Effector memory CD4-positive, alpha-beta T cell (primary cell): ENCODE data around the gene MBNL1.

ENCODE experiments used
- DNase-seq, 3 donors: peaks; one replicate each; pipeline ENCODE4 v3.0.0-alpha.2; 2020
- H3K27ac ChIP-seq: 2 replicates; pipeline ENCODE4 v1.7.0; 2013; ENCODE audit warnings: mild to moderate bottlenecking, low read length, moderate library complexity; ENCODE audit not compliant: insufficient read depth, poor library complexity, severe bottlenecking
- H3K27me3 ChIP-seq: replicated peaks from 2 replicates; pipeline ENCODE4 v1.7.0; 2013; ENCODE audit warnings: mild to moderate bottlenecking, low read length; ENCODE audit not compliant: insufficient read depth, control insufficient read depth, poor library complexity, severe bottlenecking
- H3K36me3 ChIP-seq: 2 replicates; pipeline ENCODE4 v1.7.0; 2013; ENCODE audit warnings: mild to moderate bottlenecking, low read length, moderate library complexity; ENCODE audit not compliant: control insufficient read depth, insufficient read depth
- H3K4me1 ChIP-seq: 2 replicates; pipeline ENCODE4 v1.7.0; 2013; ENCODE audit warnings: low read length, mild to moderate bottlenecking; ENCODE audit not compliant: control insufficient read depth, insufficient read depth, poor library complexity, severe bottlenecking
- H3K4me3 ChIP-seq: 2 replicates; pipeline ENCODE4 v1.7.0; 2013; ENCODE audit warnings: low read length, low read depth, mild to moderate bottlenecking; ENCODE audit not compliant: insufficient read depth, poor library complexity, severe bottlenecking
- H3K9me3 ChIP-seq: 2 replicates; pipeline ENCODE4 v1.7.0; 2013; ENCODE audit warnings: mild to moderate bottlenecking, low read length, moderate library complexity; ENCODE audit not compliant: control insufficient read depth

MBNL1 gene

GRCh38 chr3:152444029-152444641, 175.4 kb downstream of the MBNL1 start:
- no peak for DNase-seq
- Histone ChIP-seq H3K4me3 (no peak overlapping the region), H3K27ac (peak overlapping the region; percentile 20), H3K27me3 (no peaks in the 10 kb centered on the region), H3K9me3 (no peaks in the 10 kb centered on the region), H3K4me1 (no peaks in the 10 kb centered on the region), H3K36me3 (peaks cover 22% of the 10 kb centered on the region)

DNA sequence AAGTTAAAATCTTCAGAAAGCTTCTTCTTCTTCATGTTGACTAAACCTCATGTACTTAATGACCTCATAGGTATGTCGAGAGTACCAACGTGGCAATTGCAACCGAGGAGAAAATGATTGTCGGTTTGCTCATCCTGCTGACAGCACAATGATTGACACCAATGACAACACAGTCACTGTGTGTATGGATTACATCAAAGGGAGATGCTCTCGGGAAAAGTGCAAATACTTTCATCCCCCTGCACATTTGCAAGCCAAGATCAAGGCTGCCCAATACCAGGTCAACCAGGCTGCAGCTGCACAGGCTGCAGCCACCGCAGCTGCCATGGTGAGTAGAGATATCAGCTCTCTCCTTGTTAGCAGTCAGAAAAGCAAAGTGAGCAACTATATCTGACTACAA, 176.5 kb downstream of the MBNL1 start:
- no peak for DNase-seq
- H3K9me3 ChIP-seq: no peaks in the 10 kb centered on the region
- no peak overlapping the region for H3K27ac ChIP-seq
- H3K4me1 ChIP-seq: no peaks in the 10 kb centered on the region
- H3K4me3 ChIP-seq: no peak overlapping the region
- H3K27me3 ChIP-seq: no peaks in the 10 kb centered on the region
- peaks cover 22% of the 10 kb centered on the region for H3K36me3 ChIP-seq

GRCh38 chr3:152446495-152446894, 177.8 kb downstream of the MBNL1 start:
- H3K36me3 ChIP-seq: peaks cover 34% of the 10 kb centered on the region
- no peaks in the 10 kb centered on the region for H3K27me3 ChIP-seq
- no peak for DNase-seq
- no peak overlapping the region for H3K4me3 ChIP-seq
- H3K9me3 ChIP-seq: no peaks in the 10 kb centered on the region
- no peaks in the 10 kb centered on the region for H3K4me1 ChIP-seq
- peak overlapping the region; percentile 26 for H3K27ac ChIP-seq

DNA sequence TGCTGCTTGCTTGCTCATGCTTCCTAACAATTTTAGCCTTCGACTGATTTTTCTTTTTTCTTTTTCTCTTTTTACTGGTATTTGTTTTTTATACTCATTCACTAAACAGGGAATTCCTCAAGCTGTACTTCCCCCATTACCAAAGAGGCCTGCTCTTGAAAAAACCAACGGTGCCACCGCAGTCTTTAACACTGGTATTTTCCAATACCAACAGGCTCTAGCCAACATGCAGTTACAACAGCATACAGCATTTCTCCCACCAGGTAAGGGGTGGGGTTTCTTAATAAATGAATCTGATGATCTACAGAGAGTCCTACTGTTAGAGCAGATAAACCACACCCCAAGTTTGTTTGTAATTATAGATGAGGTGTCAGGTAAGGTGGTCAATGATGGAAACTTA, 178.8 kb downstream of the MBNL1 start:
- Histone ChIP-seq H3K9me3 (no peaks in the 10 kb centered on the region), H3K27me3 (no peaks in the 10 kb centered on the region), H3K4me3 (no peak overlapping the region), H3K27ac (peak overlapping the region; percentile 26), H3K4me1 (peaks cover 2% of the 10 kb centered on the region), H3K36me3 (peaks cover 43% of the 10 kb centered on the region)
- DNase-seq: peak in 1 of 3 donors; percentile 19

GRCh38 chr3:152448091-152448490, 179.4 kb downstream of the MBNL1 start:
- H3K4me1 ChIP-seq: peaks cover 6% of the 10 kb centered on the region
- H3K36me3 ChIP-seq: peaks cover 45% of the 10 kb centered on the region
- H3K9me3 ChIP-seq: no peaks in the 10 kb centered on the region
- no peak overlapping the region for H3K4me3 ChIP-seq
- H3K27ac ChIP-seq: peak overlapping the region; percentile 26
- DNase-seq: no peak
- H3K27me3 ChIP-seq: no peaks in the 10 kb centered on the region

GRCh38 chr3:152452318-152452717, 183.6 kb downstream of the MBNL1 start:
- H3K4me1 ChIP-seq: peaks cover 6% of the 10 kb centered on the region
- H3K27ac ChIP-seq: no peak overlapping the region
- peaks cover 54% of the 10 kb centered on the region for H3K36me3 ChIP-seq
- H3K9me3 ChIP-seq: no peaks in the 10 kb centered on the region
- no peak for DNase-seq
- no peaks in the 10 kb centered on the region for H3K27me3 ChIP-seq
- no peak overlapping the region for H3K4me3 ChIP-seq

- Histone ChIP-seq H3K9me3 (no peaks in the 10 kb centered on the region), H3K4me1 (peaks cover 6% of the 10 kb centered on the region), H3K27me3 (no peaks in the 10 kb centered on the region), H3K4me3 (no peak overlapping the region), H3K36me3 (peaks cover 57% of the 10 kb centered on the region), H3K27ac (no peak overlapping the region)
- no peak for DNase-seq
Observed at GRCh38 chr3:152454076-152454875, 185.5 kb downstream of the MBNL1 start.

DNA sequence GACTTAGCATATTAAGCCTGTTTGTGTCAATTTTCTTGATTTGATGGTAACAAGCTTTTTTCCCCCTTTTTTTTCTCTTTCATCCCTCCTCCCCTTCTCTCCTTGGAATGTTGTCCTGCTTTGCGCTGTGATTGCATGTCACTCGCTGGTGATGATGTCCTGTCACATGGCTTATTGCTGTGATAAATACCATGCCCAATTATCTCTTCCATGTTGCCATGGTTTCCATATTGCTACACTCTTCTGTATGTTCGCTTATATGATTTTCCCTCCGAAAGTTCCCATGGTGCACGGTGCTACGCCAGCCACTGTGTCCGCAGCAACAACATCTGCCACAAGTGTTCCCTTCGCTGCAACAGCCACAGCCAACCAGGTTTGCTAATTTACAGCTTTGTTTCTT, 187.3 kb downstream of the MBNL1 start:
- no peak for DNase-seq
- no peak overlapping the region for H3K27ac ChIP-seq
- peaks cover 54% of the 10 kb centered on the region for H3K36me3 ChIP-seq
- no peak overlapping the region for H3K4me3 ChIP-seq
- H3K4me1 ChIP-seq: peaks cover 6% of the 10 kb centered on the region
- no peaks in the 10 kb centered on the region for H3K9me3 ChIP-seq
- no peaks in the 10 kb centered on the region for H3K27me3 ChIP-seq

GRCh38 chr3:152457500-152458375, 189.0 kb downstream of the MBNL1 start:
- Histone ChIP-seq H3K4me1 (peaks cover 1% of the 10 kb centered on the region), H3K4me3 (no peak overlapping the region), H3K9me3 (no peaks in the 10 kb centered on the region), H3K27ac (no peak overlapping the region), H3K27me3 (no peaks in the 10 kb centered on the region), H3K36me3 (peaks cover 55% of the 10 kb centered on the region)
- no peak for DNase-seq
